Liver (tissue), 9 donors: Measurements from ENCODE around the gene CEP20. TPM values are rescaled to one million over a fixed set of nuclear protein-coding genes. Genes with fewer than 3 reads are reported as not detected.

Experiments
- DNase-seq: peaks from one replicate; pipeline ENCODE4 v3.0.0-alpha.2; 2017; ENCODE audit warnings: low spot score
- H3K27ac ChIP-seq, 2 donors: one replicate each; pipeline ENCODE4 v1.7.0; 2013; ENCODE audit warnings: inconsistent platforms in 2 of 2, low read length in 2 of 2, control low read depth in 1 of 2, low read depth in 1 of 2, mild to moderate bottlenecking in 1 of 2
- H3K27me3 ChIP-seq, 4 donors: one replicate each; pipeline versions ENCODE4 v1.6.1 to v1.7.0; 2013; ENCODE audit warnings: low read length in 3 of 4, inconsistent platforms in 1 of 4, mild to moderate bottlenecking in 1 of 4, moderate library complexity in 1 of 4; ENCODE audit not compliant: control insufficient read depth in 4 of 4, insufficient read depth in 4 of 4
- H3K36me3 ChIP-seq, 4 donors: one replicate each; pipeline versions ENCODE4 v1.6.1 to v1.7.0; 2013; ENCODE audit warnings: low read length in 3 of 4, mild to moderate bottlenecking in 3 of 4, low read depth in 1 of 4, moderate library complexity in 1 of 4; ENCODE audit not compliant: control insufficient read depth in 4 of 4, insufficient read depth in 3 of 4
- H3K4me1 ChIP-seq, 4 donors: one replicate each; pipeline versions ENCODE4 v1.6.1 to v1.7.0; 2013; ENCODE audit warnings: low read length in 3 of 4, mild to moderate bottlenecking in 3 of 4, moderate library complexity in 1 of 4; ENCODE audit not compliant: control insufficient read depth in 4 of 4, insufficient read depth in 4 of 4
- H3K4me3 ChIP-seq, 3 donors: one replicate each; pipeline versions ENCODE4 v1.6.1 to v1.7.0; 2013; ENCODE audit warnings: low read length in 3 of 3, control low read depth in 1 of 3, low read depth in 1 of 3, mild to moderate bottlenecking in 1 of 3
- H3K9ac ChIP-seq, 2 donors: one replicate each; pipeline ENCODE4 v1.7.0; 2013; ENCODE audit warnings: low read length in 2 of 2, mild to moderate bottlenecking in 2 of 2, moderate library complexity in 2 of 2, control low read depth in 1 of 2, low read depth in 1 of 2
- H3K9me3 ChIP-seq, 4 donors: one replicate each; pipeline versions ENCODE4 v1.6.1 to v1.7.0; 2013; ENCODE audit warnings: low read length in 3 of 4; ENCODE audit not compliant: control insufficient read depth in 4 of 4
- ATF3 ChIP-seq: IDR thresholded peaks from 2 replicates; pipeline ENCODE4 v1.6.1; 2016; ENCODE audit warnings: antibody characterized with exemption
- CTCF ChIP-seq: fragments of 150-350 bp; IDR thresholded peaks from 2 replicates; pipeline ENCODE4 v1.5.1; 2017; ENCODE audit warnings: improper control_type of control experiment, low read depth, low read length; ENCODE audit not compliant: missing input control
- EGR1 ChIP-seq, 2 donors: IDR thresholded peaks; 2 replicates each; pipeline ENCODE4 v1.6.1; 2016 to 2018; ENCODE audit warnings: antibody characterized with exemption in 2 of 2, low read depth in 2 of 2
- FOXA1 ChIP-seq: IDR thresholded peaks from 2 replicates; pipeline ENCODE4 v1.6.1; 2016; ENCODE audit warnings: antibody characterized with exemption
- FOXA2 ChIP-seq: IDR thresholded peaks from 2 replicates; pipeline ENCODE4 v1.6.1; 2016; ENCODE audit warnings: antibody characterized with exemption
- GABPA ChIP-seq, 2 donors: IDR thresholded peaks in 1 of 2; conservative IDR thresholded peaks in 1 of 2; 2 replicates each; pipeline ENCODE4 v1.6.1; 2016; ENCODE audit warnings: antibody characterized with exemption in 2 of 2, mild to moderate bottlenecking in 1 of 2, moderate library complexity in 1 of 2
- HNF4A ChIP-seq, 2 donors: conservative IDR thresholded peaks; 2 replicates each; pipeline ENCODE4 v1.6.1; 2016; ENCODE audit warnings: antibody characterized with exemption in 2 of 2, mild to moderate bottlenecking in 2 of 2
- HNF4G ChIP-seq: IDR thresholded peaks from 2 replicates; pipeline ENCODE4 v1.6.1; 2016; ENCODE audit warnings: antibody characterized with exemption
- JUND ChIP-seq, 2 donors: IDR thresholded peaks; 2 replicates each; pipeline ENCODE4 v1.6.1; 2016; ENCODE audit warnings: antibody characterized with exemption in 2 of 2
- MAX ChIP-seq: IDR thresholded peaks from 2 replicates; pipeline ENCODE4 v1.6.1; 2016; ENCODE audit warnings: antibody characterized with exemption
- NR2F2 ChIP-seq: IDR thresholded peaks from 2 replicates; pipeline ENCODE4 v1.6.1; 2016; ENCODE audit warnings: antibody characterized with exemption
- RAD21 ChIP-seq, 2 donors: IDR thresholded peaks; 2 replicates each; pipeline ENCODE4 v1.6.1; 2016; ENCODE audit warnings: antibody characterized with exemption in 2 of 2, mild to moderate bottlenecking in 2 of 2
- REST ChIP-seq: IDR thresholded peaks from 2 replicates; pipeline ENCODE4 v1.6.1; 2016; ENCODE audit warnings: antibody characterized with exemption, mild to moderate bottlenecking
- RXRA ChIP-seq, 2 donors: IDR thresholded peaks; 2 replicates each; pipeline ENCODE4 v1.6.1; 2017 to 2018; ENCODE audit warnings: antibody characterized with exemption in 2 of 2, mild to moderate bottlenecking in 1 of 2
- SP1 ChIP-seq: IDR thresholded peaks from 2 replicates; pipeline ENCODE4 v1.6.1; 2018; ENCODE audit warnings: antibody characterized with exemption, mild to moderate bottlenecking
- TAF1 ChIP-seq: conservative IDR thresholded peaks from 2 replicates; pipeline ENCODE4 v1.6.1; 2016; ENCODE audit warnings: antibody characterized with exemption, mild to moderate bottlenecking
- YY1 ChIP-seq: IDR thresholded peaks from 2 replicates; pipeline ENCODE4 v1.6.1; 2016; ENCODE audit warnings: antibody characterized with exemption, mild to moderate bottlenecking
- ZBTB33 ChIP-seq: IDR thresholded peaks from 2 replicates; pipeline ENCODE4 v1.6.1; 2016; ENCODE audit warnings: antibody characterized with exemption
- WGBS: extraction: QIAGEN DNeasy Blood & Tissue Kit; methylation state at CpG from one replicate; pipeline ENCODE4 v1.1.7; 2013; 5-methylcytosine and 5-hydroxymethylcytosine counted together
- polyA plus RNA-seq, 2 donors: library from polyadenylated mRNA; stranded (reverse) in 1 of 2; unstranded in 1 of 2; fragments of 200-250 nt in 1 of 2; fragments of >200 nt in 1 of 2; fragmentation: Nextera tagmentation in 1 of 2; extraction: Ambion mirVana in 1 of 2; gene quantifications; one replicate each; pipeline versions ENCODE4 v1.2.1 to v1.2.3, GENCODE V29; 2013 to 2015
- total RNA-seq, 2 donors: library from RNA; depleted of rRNA; stranded (reverse); fragments of >200 nt; gene quantifications; one replicate each; pipeline ENCODE4 v1.2.3, GENCODE V29; 2014
- donor health status: healthy.
- donor health status: healthy.
- donor health status: healthy.
- donor health status: healthy.
- donor health status: healthy.

The CEP20 gene
- total and polyA plus RNA-seq, 4 donors: 10.7 to 19.2 (median 13.3) TPM

GRCh38 chr16:15854061-15854460 lies 34.3 kb downstream of the CEP20 start:
- H3K27me3 ChIP-seq: peaks cover 0 to 12% (median 4%) of the 10 kb centered on the region in 4 donors
- peaks cover 0 to 6% (median 2%) of the 10 kb centered on the region in 4 donors for H3K4me1 ChIP-seq
- H3K27ac ChIP-seq: no peak overlapping the region
- 52% methylated on average over 3 of the region's 3 CpGs for WGBS
- TF ChIP-seq RXRA (IDR thresholded peaks at IDR 0.05) (no peak), RAD21 (IDR thresholded peaks at IDR 0.05) (no peak), ATF3 (no peak), CTCF (no peak), FOXA2 (no peak), ZBTB33 (no peak), FOXA1 (no peak), EGR1 (IDR thresholded peaks at IDR 0.05; ENCODE audit: low read depth in 2 of 2) (no peak), SP1 (no peak), REST (no peak), GABPA (IDR thresholded peaks at IDR 0.05 in 1 of 2, conservative IDR thresholded peaks at IDR 0.05 in 1 of 2) (no peak), HNF4G (no peak), TAF1 (no peak), MAX (no peak), YY1 (no peak), NR2F2 (no peak), JUND (IDR thresholded peaks at IDR 0.05) (no peak), HNF4A (conservative IDR thresholded peaks at IDR 0.05) (no peak)
- no peaks in the 10 kb centered on the region for H3K9me3 ChIP-seq
- no peaks in the 10 kb centered on the region for H3K36me3 ChIP-seq
- no peak overlapping the region for H3K4me3 ChIP-seq
- H3K9ac ChIP-seq: no peak overlapping the region
- DNase-seq: no peak
